Measurements from ENCODE around the gene C1QTNF7. TPM values are rescaled to one million over a fixed set of nuclear protein-coding genes. Genes with fewer than 3 reads are reported as not detected.

C1QTNF7 gene
- total and polyA plus RNA-seq, 2 of the 13 experiments (the other 11 are each of a cell fraction or from before 2014, with no cell fraction given): not detected

DNA sequence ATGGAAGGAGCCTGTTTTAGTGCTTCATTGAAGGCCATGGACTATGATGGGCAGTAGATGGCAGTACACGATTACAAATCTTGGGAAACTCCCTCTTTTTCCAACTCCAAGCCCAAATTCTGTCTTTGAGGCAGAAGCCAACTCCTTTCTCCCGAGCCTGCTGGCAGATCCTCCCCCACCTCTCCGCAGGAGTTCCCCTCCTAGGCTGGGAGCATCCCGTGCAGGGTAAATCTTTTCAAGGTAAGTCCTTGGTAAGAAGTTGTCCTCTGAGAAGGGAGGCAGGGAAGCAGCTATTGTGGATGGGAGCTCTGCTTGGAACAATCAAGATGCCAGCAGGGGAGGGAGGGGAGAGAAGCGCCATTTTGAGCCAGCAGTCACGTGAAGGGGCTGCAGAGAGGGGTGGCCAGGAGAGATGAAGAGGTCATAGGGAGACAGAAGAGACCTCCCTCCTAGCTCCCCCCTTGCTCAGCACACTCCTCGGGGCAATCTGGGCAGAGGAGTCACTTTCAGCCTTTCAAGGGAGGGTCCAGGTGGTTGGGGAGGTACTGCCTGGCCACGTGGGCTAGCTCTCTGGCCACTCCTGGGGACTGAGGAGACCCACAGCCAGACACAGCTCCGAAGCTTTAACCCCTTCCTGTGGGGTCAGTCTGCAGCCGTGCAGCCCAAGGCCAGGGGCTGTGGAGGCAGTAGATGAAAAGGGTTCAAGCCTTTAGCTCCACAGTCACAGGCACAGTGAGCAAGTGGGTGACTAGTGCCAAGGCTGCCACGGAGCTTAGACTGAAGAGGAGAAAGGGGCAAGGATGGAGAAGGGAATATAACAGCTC, 51.5 kb downstream of the C1QTNF7 start (continued):
- TF ChIP-seq NKX3-1 (CRISPR knock-in tag; IDR thresholded peaks at IDR 0.05): no peak
- no peak for TF ChIP-seq TCF7L2 (IDR thresholded peaks at IDR 0.05; ENCODE audit: low read depth, low read length)
- no peak for TF ChIP-seq CEBPB (IDR thresholded peaks at IDR 0.05; ENCODE audit: borderline replicate concordance, low read depth, low read length)
- TF ChIP-seq ZNF772 (CRISPR knock-in tag; IDR thresholded peaks at IDR 0.05): no peak
- no peak for TF ChIP-seq ZNF460 (CRISPR knock-in tag; IDR thresholded peaks at IDR 0.05; ENCODE audit: borderline replicate concordance)
- TF ChIP-seq PAX8 (CRISPR knock-in tag; IDR thresholded peaks at IDR 0.05; ENCODE audit: borderline replicate concordance): no peak
- TF ChIP-seq NR2F1 (CRISPR knock-in tag; IDR thresholded peaks at IDR 0.05): no peak
- TF ChIP-seq ZNF788 (CRISPR knock-in tag; IDR thresholded peaks at IDR 0.05; ENCODE audit: borderline replicate concordance): no peak
- no peak for TF ChIP-seq ZNF879 (CRISPR knock-in tag; IDR thresholded peaks at IDR 0.05)
- TF ChIP-seq ZNF891 (CRISPR knock-in tag; IDR thresholded peaks at IDR 0.05): peak; percentile 56; the same call in 1 of the 2 replicates
- TF ChIP-seq, protein P1, sequence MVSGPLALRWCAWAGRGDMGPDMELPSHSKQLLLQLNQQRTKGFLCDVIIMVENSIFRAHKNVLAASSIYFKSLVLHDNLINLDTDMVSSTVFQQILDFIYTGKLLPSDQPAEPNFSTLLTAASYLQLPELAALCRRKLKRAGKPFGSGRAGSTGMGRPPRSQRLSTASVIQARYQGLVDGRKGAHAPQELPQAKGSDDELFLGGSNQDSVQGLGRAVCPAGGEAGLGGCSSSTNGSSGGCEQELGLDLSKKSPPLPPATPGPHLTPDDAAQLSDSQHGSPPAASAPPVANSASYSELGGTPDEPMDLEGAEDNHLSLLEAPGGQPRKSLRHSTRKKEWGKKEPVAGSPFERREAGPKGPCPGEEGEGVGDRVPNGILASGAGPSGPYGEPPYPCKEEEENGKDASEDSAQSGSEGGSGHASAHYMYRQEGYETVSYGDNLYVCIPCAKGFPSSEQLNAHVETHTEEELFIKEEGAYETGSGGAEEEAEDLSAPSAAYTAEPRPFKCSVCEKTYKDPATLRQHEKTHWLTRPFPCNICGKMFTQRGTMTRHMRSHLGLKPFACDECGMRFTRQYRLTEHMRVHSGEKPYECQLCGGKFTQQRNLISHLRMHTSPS (CRISPR knock-in tag; IDR thresholded peaks at IDR 0.05; ENCODE audit: low read depth): no peak
- TF ChIP-seq, protein P2, sequence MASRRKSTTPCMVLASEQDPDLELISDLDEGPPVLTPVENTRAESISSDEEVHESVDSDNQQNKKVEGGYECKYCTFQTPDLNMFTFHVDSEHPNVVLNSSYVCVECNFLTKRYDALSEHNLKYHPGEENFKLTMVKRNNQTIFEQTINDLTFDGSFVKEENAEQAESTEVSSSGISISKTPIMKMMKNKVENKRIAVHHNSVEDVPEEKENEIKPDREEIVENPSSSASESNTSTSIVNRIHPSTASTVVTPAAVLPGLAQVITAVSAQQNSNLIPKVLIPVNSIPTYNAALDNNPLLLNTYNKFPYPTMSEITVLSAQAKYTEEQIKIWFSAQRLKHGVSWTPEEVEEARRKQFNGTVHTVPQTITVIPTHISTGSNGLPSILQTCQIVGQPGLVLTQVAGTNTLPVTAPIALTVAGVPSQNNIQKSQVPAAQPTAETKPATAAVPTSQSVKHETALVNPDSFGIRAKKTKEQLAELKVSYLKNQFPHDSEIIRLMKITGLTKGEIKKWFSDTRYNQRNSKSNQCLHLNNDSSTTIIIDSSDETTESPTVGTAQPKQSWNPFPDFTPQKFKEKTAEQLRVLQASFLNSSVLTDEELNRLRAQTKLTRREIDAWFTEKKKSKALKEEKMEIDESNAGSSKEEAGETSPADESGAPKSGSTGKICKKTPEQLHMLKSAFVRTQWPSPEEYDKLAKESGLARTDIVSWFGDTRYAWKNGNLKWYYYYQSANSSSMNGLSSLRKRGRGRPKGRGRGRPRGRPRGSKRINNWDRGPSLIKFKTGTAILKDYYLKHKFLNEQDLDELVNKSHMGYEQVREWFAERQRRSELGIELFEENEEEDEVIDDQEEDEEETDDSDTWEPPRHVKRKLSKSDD (CRISPR knock-in tag; IDR thresholded peaks at IDR 0.05; ENCODE audit: low read depth): 0 out of 2 replicates have a peak, but pooled peaks have one; percentile 31
- TF ChIP-seq ZNF138 (CRISPR knock-in tag; IDR thresholded peaks at IDR 0.05; ENCODE audit: low read depth): no peak
- TF ChIP-seq MED8 (CRISPR knock-in tag; IDR thresholded peaks at IDR 0.05; ENCODE audit: insufficient replicate concordance): no peak
- TF ChIP-seq, protein P3, sequence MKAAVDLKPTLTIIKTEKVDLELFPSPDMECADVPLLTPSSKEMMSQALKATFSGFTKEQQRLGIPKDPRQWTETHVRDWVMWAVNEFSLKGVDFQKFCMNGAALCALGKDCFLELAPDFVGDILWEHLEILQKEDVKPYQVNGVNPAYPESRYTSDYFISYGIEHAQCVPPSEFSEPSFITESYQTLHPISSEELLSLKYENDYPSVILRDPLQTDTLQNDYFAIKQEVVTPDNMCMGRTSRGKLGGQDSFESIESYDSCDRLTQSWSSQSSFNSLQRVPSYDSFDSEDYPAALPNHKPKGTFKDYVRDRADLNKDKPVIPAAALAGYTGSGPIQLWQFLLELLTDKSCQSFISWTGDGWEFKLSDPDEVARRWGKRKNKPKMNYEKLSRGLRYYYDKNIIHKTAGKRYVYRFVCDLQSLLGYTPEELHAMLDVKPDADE (CRISPR knock-in tag; IDR thresholded peaks at IDR 0.05): no peak
- TF ChIP-seq NR2F2 (IDR thresholded peaks at IDR 0.05; ENCODE audit: borderline replicate concordance, low read depth): no peak
- TF ChIP-seq MED13 (CRISPR knock-in tag; IDR thresholded peaks at IDR 0.05): no peak
- no peak for TF ChIP-seq ZNF121 (CRISPR knock-in tag; IDR thresholded peaks at IDR 0.05)
- no peak for TF ChIP-seq ATAD3A (CRISPR knock-in tag; IDR thresholded peaks at IDR 0.05)
- peak; percentile 91 for TF ChIP-seq YY1 (IDR thresholded peaks at IDR 0.05; ENCODE audit: insufficient read depth, insufficient replicate concordance, low read depth, low read length)
- TF ChIP-seq ZNF17 (CRISPR knock-in tag; IDR thresholded peaks at IDR 0.05): no peak
- no peak for TF ChIP-seq ZNF761 (CRISPR knock-in tag; conservative IDR thresholded peaks at IDR 0.05)
- no peak for TF ChIP-seq HMGA1 (CRISPR knock-in tag; conservative IDR thresholded peaks at IDR 0.05)
- no peak for TF ChIP-seq ZNF484 (CRISPR knock-in tag; IDR thresholded peaks at IDR 0.05; ENCODE audit: borderline replicate concordance, low read depth)
- TF ChIP-seq NR2C2 (CRISPR knock-in tag; IDR thresholded peaks at IDR 0.05; ENCODE audit: borderline replicate concordance): no peak
